ENCODE measurements around the gene MACROD2. TPM values are rescaled to one million over a fixed set of nuclear protein-coding genes. Genes with fewer than 3 reads are reported as not detected.
A peak's percentile ranks its signal among the peaks of the same experiment; 100 is the strongest.

The MACROD2 gene
- total RNA-seq, 4 donors from 2014 or later: 2.1 to 28.1 (median 12.6) TPM

DNA sequence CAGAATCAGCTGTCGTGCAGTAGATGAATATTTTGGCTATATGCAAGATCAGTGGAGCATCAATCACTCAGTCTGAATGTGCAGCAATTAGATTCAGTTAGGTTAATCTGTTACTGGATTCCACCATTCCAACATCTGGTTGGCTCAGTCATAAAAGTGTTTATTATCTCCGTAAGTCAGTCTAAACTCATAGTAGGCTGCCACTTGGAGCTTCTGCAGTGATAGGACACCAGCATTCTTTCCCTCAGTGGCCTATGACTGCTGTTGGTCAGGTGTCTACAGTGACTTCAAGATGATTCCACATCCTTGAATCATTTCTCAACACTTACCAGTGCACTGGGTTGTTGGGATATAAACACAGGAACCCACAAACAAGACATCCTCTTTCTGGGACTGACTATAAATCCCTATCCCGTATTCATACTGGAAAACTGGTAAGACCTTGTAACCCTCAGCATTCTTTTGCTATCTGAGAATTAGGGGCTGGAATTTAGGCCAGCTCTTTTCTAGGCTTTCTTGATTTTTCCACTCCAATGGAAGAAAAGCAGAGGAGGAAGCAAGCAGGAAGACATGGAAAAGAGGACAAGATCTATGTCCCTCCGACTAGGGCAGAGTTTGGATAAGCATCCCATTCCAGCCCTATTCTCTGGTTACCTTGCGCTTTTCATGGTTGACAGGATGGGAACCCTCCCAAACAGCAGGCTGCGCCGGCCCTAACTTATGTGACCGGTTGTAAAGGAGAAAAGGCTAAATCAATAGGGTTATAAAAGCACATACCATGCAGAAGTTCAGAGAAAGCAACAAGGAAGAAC is 1658.3 kb downstream of the MACROD2 start:
- no peak overlapping the region for H3K27ac ChIP-seq
- no peaks in the 10 kb centered on the region for H3K36me3 ChIP-seq
- no peak overlapping the region for H3K4me3 ChIP-seq
- no peak for DNase-seq
- H3K9me3 ChIP-seq: no peaks in the 10 kb centered on the region
- no peak for TF ChIP-seq POLR2A (IDR thresholded peaks at IDR 0.05)
- TF ChIP-seq, protein P1, sequence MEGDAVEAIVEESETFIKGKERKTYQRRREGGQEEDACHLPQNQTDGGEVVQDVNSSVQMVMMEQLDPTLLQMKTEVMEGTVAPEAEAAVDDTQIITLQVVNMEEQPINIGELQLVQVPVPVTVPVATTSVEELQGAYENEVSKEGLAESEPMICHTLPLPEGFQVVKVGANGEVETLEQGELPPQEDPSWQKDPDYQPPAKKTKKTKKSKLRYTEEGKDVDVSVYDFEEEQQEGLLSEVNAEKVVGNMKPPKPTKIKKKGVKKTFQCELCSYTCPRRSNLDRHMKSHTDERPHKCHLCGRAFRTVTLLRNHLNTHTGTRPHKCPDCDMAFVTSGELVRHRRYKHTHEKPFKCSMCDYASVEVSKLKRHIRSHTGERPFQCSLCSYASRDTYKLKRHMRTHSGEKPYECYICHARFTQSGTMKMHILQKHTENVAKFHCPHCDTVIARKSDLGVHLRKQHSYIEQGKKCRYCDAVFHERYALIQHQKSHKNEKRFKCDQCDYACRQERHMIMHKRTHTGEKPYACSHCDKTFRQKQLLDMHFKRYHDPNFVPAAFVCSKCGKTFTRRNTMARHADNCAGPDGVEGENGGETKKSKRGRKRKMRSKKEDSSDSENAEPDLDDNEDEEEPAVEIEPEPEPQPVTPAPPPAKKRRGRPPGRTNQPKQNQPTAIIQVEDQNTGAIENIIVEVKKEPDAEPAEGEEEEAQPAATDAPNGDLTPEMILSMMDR (IDR thresholded peaks at IDR 0.05): no peak
- H3K27me3 ChIP-seq: no peaks in the 10 kb centered on the region
- intact Hi-C loops (cut with DNase I; ENCODE audit: low total_unique reads): no loop called here
- no peaks in the 10 kb centered on the region for H3K4me1 ChIP-seq

DNA sequence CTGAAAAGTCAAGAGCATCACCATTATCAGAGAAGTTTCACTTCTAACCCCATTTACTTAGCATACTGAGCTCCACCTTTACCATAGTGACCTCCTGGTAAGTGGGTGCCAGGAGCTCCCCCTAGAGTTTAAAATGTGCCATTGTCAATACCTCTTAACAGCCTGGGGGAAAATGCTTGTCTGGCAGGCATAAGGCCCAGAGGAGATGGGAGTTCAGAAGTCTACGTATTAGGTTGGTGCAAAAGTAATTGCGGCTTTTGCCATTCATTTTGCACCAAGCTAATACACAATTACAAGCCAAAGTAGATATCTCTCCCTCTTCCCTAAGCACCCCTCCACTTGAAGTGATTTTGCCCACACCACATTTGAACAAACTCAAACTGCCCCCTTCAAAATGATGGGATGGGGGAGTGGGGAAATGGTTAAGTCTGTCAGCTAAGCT is 1658.9 kb downstream of the MACROD2 start:
- Histone ChIP-seq H3K4me1 (no peaks in the 10 kb centered on the region), H3K27ac (no peak overlapping the region), H3K9me3 (no peaks in the 10 kb centered on the region), H3K27me3 (no peaks in the 10 kb centered on the region), H3K4me3 (no peak overlapping the region), H3K36me3 (no peaks in the 10 kb centered on the region)
- intact Hi-C loops (cut with DNase I; ENCODE audit: low total_unique reads): no loop called here
- DNase-seq: no peak
- TF ChIP-seq, protein P1 (IDR thresholded peaks at IDR 0.05): peak in 3 of 4 experiments; percentile 7 to 27 (median 12)
- no peak for TF ChIP-seq POLR2A (IDR thresholded peaks at IDR 0.05)

DNA sequence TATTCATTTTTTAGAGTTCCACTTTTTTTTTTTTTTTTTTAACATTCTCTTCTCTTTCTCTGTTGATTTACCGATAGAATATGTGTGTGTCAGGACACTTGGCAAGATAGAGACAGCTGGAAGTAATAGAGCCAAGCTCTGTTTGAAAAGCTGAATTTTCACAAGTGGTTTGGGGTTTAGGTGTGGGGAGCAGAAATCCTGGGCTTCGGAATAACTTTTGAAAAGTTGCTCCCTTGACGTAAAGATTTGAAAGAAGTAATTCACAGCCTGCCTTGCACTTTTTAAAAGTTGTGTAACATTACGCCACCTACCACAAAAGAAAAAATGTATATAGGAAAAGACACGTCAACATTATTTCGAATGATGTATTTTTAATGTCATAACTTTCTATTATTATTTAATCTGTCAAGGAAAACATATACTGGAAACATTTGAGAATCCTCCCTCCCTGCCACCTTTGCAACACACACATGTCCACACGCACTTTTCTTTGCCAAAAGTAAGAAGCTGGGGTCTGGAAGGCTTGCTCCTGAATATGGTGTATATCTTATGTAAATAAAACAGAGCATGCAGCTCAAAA is 1660.1 kb downstream of the MACROD2 start:
- intact Hi-C loops (cut with DNase I; ENCODE audit: low total_unique reads): no loop called here

DNA sequence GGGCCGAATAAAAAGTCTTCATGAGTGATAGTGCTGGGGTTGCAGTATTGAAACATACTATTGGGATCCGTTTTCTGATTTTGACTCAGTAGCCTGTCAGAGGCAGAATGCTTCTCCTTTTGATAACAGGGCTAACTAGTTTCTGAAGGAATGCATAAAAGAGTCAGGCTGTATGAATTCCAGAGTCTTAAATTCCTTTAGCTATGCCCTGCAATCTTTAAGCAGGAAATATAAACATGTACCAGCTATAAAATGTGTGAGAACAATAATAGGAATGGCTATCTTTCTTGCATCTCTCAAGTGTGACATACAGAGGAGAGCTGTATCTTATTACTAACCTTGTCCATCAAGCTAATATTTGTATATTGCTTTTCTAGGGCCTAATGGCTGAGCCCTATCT is 1660.8 kb downstream of the MACROD2 start:
- Histone ChIP-seq H3K4me3 (no peak overlapping the region), H3K4me1 (no peaks in the 10 kb centered on the region), H3K36me3 (no peaks in the 10 kb centered on the region), H3K27me3 (no peaks in the 10 kb centered on the region), H3K9me3 (no peaks in the 10 kb centered on the region), H3K27ac (no peak overlapping the region)
- DNase-seq: no peak
- TF ChIP-seq, protein P1 (IDR thresholded peaks at IDR 0.05): no peak
- TF ChIP-seq POLR2A (IDR thresholded peaks at IDR 0.05): no peak
- intact Hi-C loops (cut with DNase I; ENCODE audit: low total_unique reads): no loop called here

More for the DNA sequence above, 1660.1 kb downstream of the MACROD2 start:
- TF ChIP-seq POLR2A (IDR thresholded peaks at IDR 0.05): no peak
- TF ChIP-seq, protein P1 (IDR thresholded peaks at IDR 0.05): no peak
- Histone ChIP-seq H3K4me3 (no peak overlapping the region), H3K36me3 (no peaks in the 10 kb centered on the region), H3K9me3 (no peaks in the 10 kb centered on the region), H3K27ac (no peak overlapping the region), H3K27me3 (no peaks in the 10 kb centered on the region), H3K4me1 (no peaks in the 10 kb centered on the region)
- no peak for DNase-seq

DNA sequence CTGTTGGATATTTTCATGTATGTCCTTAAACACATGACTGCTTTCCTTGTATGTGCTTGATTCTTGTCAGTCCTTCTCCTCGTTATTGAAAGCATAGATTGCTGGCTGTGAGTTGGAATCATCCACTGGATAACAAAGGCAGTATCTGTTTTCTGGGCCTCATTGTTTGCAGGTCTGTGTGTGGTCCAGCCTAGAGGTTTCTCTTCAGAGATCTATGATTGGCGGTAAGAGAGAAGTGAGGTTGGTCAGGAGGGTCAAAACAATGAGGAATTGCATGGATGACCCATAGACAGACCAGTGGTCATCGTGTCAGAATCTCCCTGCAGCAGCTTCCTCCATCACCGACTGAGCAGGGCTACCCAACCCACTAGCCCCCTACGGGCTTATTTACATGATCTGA is 1663.0 kb downstream of the MACROD2 start:
- no peaks in the 10 kb centered on the region for H3K9me3 ChIP-seq
- no peak overlapping the region for H3K4me3 ChIP-seq
- no peaks in the 10 kb centered on the region for H3K27me3 ChIP-seq
- intact Hi-C loops (cut with DNase I; ENCODE audit: low total_unique reads): no loop called here
- TF ChIP-seq, protein P1 (IDR thresholded peaks at IDR 0.05): no peak
- TF ChIP-seq POLR2A (IDR thresholded peaks at IDR 0.05): no peak
- no peaks in the 10 kb centered on the region for H3K36me3 ChIP-seq
- H3K4me1 ChIP-seq: no peaks in the 10 kb centered on the region
- DNase-seq: no peak
- H3K27ac ChIP-seq: no peak overlapping the region

All from uterus (tissue), 4 donors.